Uterus (tissue), 2 donors: ENCODE data around the gene ABCC8.

ENCODE experiments used
- CTCF ChIP-seq, 4 experiments: fragments of 200-600 bp in 2 of 4; fragments of 450-650 bp in 2 of 4; sonication (generic) in 2 of 4; IDR thresholded peaks; one replicate each; pipeline ENCODE4 v1.5.1; 2016 to 2019; ENCODE audit warnings: antibody characterized with exemption in 4 of 4, mild to moderate bottlenecking in 2 of 4, moderate library complexity in 1 of 4
- POLR2A ChIP-seq, 2 donors: fragments of 450-650 bp; IDR thresholded peaks; one replicate each; pipeline ENCODE4 v1.6.1; 2016; ENCODE audit warnings: antibody characterized with exemption in 2 of 2, mild to moderate bottlenecking in 1 of 2, moderate library complexity in 1 of 2

GRCh38 chr11:17515443-17516176, 39.0 kb upstream of the ABCC8 start:
- TF ChIP-seq POLR2A (IDR thresholded peaks at IDR 0.05): no peak
- TF ChIP-seq CTCF (IDR thresholded peaks at IDR 0.05): no peak
